ENCODE results near the gene CYP2W1.
A peak's percentile ranks its signal among the peaks of the same experiment; 100 is the strongest.

Gene CYP2W1

GRCh38 chr7:984361-985126 lies 1.6 kb downstream of the CYP2W1 start:
- DNase-seq, result no peak

- no peak for DNase-seq
Observed at GRCh38 chr7:985127-985416, 2.1 kb downstream of the CYP2W1 start.

GRCh38 chr7:985915-986741 lies 3.1 kb downstream of the CYP2W1 start:
- no peak for DNase-seq

GRCh38 chr7:986766-987751 lies 4.1 kb downstream of the CYP2W1 start:
- DNase-seq, result no peak

- DNase-seq, result no peak
Observed at GRCh38 chr7:987909-988308, 4.9 kb downstream of the CYP2W1 start.

GRCh38 chr7:988426-988911 lies 5.5 kb downstream of the CYP2W1 start:
- no peak for DNase-seq

- DNase-seq, result no peak
Observed at GRCh38 chr7:988963-989529, 6.1 kb downstream of the CYP2W1 start.

GRCh38 chr7:990352-990932 lies 7.5 kb downstream of the CYP2W1 start:
- DNase-seq, result no peak

- DNase-seq, result no peak
Observed at GRCh38 chr7:990933-991728, 8.2 kb downstream of the CYP2W1 start.

GRCh38 chr7:991729-992656 lies 9.0 kb downstream of the CYP2W1 start:
- no peak for DNase-seq

- peak; percentile 61 for DNase-seq
Observed at GRCh38 chr7:992709-993607, 10.0 kb downstream of the CYP2W1 start.

GRCh38 chr7:994592-995308 lies 11.8 kb downstream of the CYP2W1 start:
- DNase-seq, result no peak

GRCh38 chr7:995571-995970 lies 12.6 kb downstream of the CYP2W1 start:
- no peak for DNase-seq

GRCh38 chr7:996079-996872 lies 13.3 kb downstream of the CYP2W1 start:
- DNase-seq, result no peak

GRCh38 chr7:997404-998395 lies 14.7 kb downstream of the CYP2W1 start:
- no peak for DNase-seq

GRCh38 chr7:999149-999879 lies 16.3 kb downstream of the CYP2W1 start:
- DNase-seq, result no peak

Data from KG1 (cell line).